Limb (tissue), 2 donors: ENCODE results near the gene RARB.

Experiments used
- DNase-seq, 2 donors: peaks; one replicate each; pipeline ENCODE4 v3.0.0-alpha.2; 2016; ENCODE audit errors: extremely low spot score in 2 of 2

Gene RARB

GRCh38 chr3:25593001-25593400, 164.9 kb downstream of the RARB start:
- no peak for DNase-seq

GRCh38 chr3:25594007-25594502, 166.0 kb downstream of the RARB start:
- peak in 1 of 2 donors; percentile 86 for DNase-seq

- no peak for DNase-seq
Measured at GRCh38 chr3:25597535-25598101, 169.6 kb downstream of the RARB start.

- DNase-seq, result no peak
Measured at GRCh38 chr3:25603703-25604102, 175.6 kb downstream of the RARB start.

- no peak for DNase-seq
Measured at GRCh38 chr3:25604107-25604805, 176.2 kb downstream of the RARB start.

GRCh38 chr3:25610167-25610566, 182.1 kb downstream of the RARB start:
- no peak for DNase-seq

GRCh38 chr3:25610779-25611178, 182.7 kb downstream of the RARB start:
- no peak for DNase-seq

- no peak for DNase-seq
Measured at GRCh38 chr3:25611193-25611592, 183.1 kb downstream of the RARB start.

- DNase-seq, result no peak
Measured at GRCh38 chr3:25618028-25618427, 190.0 kb downstream of the RARB start.

GRCh38 chr3:25619382-25619781, 191.3 kb downstream of the RARB start:
- DNase-seq, result no peak

- no peak for DNase-seq
Measured at GRCh38 chr3:25620493-25620892, 192.4 kb downstream of the RARB start.

GRCh38 chr3:25621087-25621486, 193.0 kb downstream of the RARB start:
- DNase-seq, result no peak

- DNase-seq, result no peak
Measured at GRCh38 chr3:25631989-25632388, 203.9 kb downstream of the RARB start.

- DNase-seq, result no peak
Measured at GRCh38 chr3:25633919-25634318, 205.9 kb downstream of the RARB start.

- DNase-seq, result no peak
Measured at GRCh38 chr3:25635038-25635437, 207.0 kb downstream of the RARB start.
